Keratinocyte (primary cell): ENCODE measurements around the gene AOPEP.

Source experiments
- CTCF ChIP-seq, 3 experiments: IDR thresholded peaks in 1 of 3; conservative IDR thresholded peaks in 1 of 3; optimal IDR thresholded peaks in 1 of 3; 2 replicates in 2 of 3; 3 replicates in 1 of 3; pipeline versions ENCODE3 to v1.5.1; 2011; ENCODE audit warnings: low read length in 3 of 3, mild to moderate bottlenecking in 3 of 3, moderate library complexity in 2 of 3, control low read depth in 1 of 3, inconsistent platforms in 1 of 3; ENCODE audit not compliant: insufficient read depth in 2 of 3; ENCODE audit errors: extremely low read depth in 1 of 3
- EZH2 ChIP-seq: IDR thresholded peaks from one replicate; pipeline ENCODE4 v1.6.1; 2012; ENCODE audit warnings: inconsistent platforms, mild to moderate bottlenecking, low read length, moderate library complexity

- peak in 1 of 3 experiments; percentile 11 for TF ChIP-seq CTCF (optimal IDR thresholded peaks at IDR 0.05 in 1 of 3, IDR thresholded peaks at IDR 0.05 in 1 of 3, conservative IDR thresholded peaks at IDR 0.05 in 1 of 3; ENCODE audit: extremely low read depth in 1 of 3, insufficient read depth in 2 of 3, low read length in 3 of 3)
- TF ChIP-seq EZH2, result no peak
These were observed 2.7 kb downstream of the AOPEP start for GRCh38 chr9:94729199-94729598.
